H1 (cell line): ENCODE results near the gene HS6ST3. TPM values are rescaled to one million over a fixed set of nuclear protein-coding genes. Genes with fewer than 3 reads are reported as not detected.

Experiments used
- CTCF ChIA-PET: fragments of 300-600 bp; sonication (Branson Sonifier 250); formaldehyde crosslinking; loops from one replicate; lab custom pipeline; 2021; ENCODE audit not compliant: partially characterized antibody; lab: Charles Lee
- POLR2A ChIA-PET: fragments of 300-600 bp; sonication (Branson Sonifier 250); formaldehyde crosslinking; loops from one replicate; lab custom pipeline; 2021; ENCODE audit warnings: inconsistent platforms; ENCODE audit not compliant: partially characterized antibody; lab: Charles Lee
- DNase-seq, 2 experiments: peaks; one replicate each; pipeline versions ENCODE4 v3.0.0 to v3.0.0-alpha.2; 2010 to 2022; ENCODE audit warnings: low spot score in 2 of 2, low read depth in 1 of 2, mixed read lengths in 1 of 2
- FAIRE-seq: peaks from 2 replicates; lab custom pipeline; 2011; peaks lifted over from hg19 to GRCh38; lab: Jason Lieb, UNC
- H2AFZ ChIP-seq: 2 replicates; pipeline ENCODE4 v1.8.1; 2012; ENCODE audit warnings: low read length, inconsistent platforms
- H2AK5ac ChIP-seq: 2 replicates; pipeline ENCODE4 v1.6.1; 2013; ENCODE audit warnings: low read depth, low read length
- H2BK120ac ChIP-seq: replicated peaks from 2 replicates; pipeline ENCODE3; 2013; ENCODE audit warnings: low read depth, low read length, inconsistent platforms
- H2BK12ac ChIP-seq: 2 replicates; pipeline ENCODE4 v1.6.1; 2013; ENCODE audit warnings: low read depth, low read length
- H2BK15ac ChIP-seq: 2 replicates; pipeline ENCODE4 v1.6.1; 2013; ENCODE audit warnings: low read length
- H2BK20ac ChIP-seq: 2 replicates; pipeline ENCODE4 v1.6.1; 2013; ENCODE audit warnings: low read length
- H2BK5ac ChIP-seq: 2 replicates; pipeline ENCODE4 v1.6.1; 2013; ENCODE audit warnings: low read depth, low read length
- H3K14ac ChIP-seq: 2 replicates; pipeline ENCODE4 v1.6.1; 2013; ENCODE audit warnings: inconsistent platforms; ENCODE audit not compliant: insufficient read length
- H3K18ac ChIP-seq: 2 replicates; pipeline ENCODE4 v1.6.1; 2013; ENCODE audit warnings: low read length; ENCODE audit errors: extremely low read depth
- H3K23ac ChIP-seq: 2 replicates; pipeline ENCODE4 v1.6.1; 2013; ENCODE audit warnings: inconsistent platforms; ENCODE audit not compliant: insufficient read length
- H3K23me2 ChIP-seq: 2 replicates; pipeline ENCODE4 v1.6.1; 2013; ENCODE audit warnings: low read depth, low read length
- H3K27ac ChIP-seq: 2 replicates; pipeline ENCODE4 v1.6.1; 2011; ENCODE audit warnings: low read depth, low read length, inconsistent platforms
- H3K27me3 ChIP-seq, 4 experiments: replicated peaks in 1 of 4; 1 replicate in 1 of 4; 2 replicates in 3 of 4; pipeline versions ENCODE4 v1.6.1 to v1.8.1; 2011 to 2013; ENCODE audit warnings: low read length in 3 of 4, mild to moderate bottlenecking in 3 of 4, inconsistent platforms in 2 of 4, mixed read lengths in 2 of 4, moderate library complexity in 1 of 4; ENCODE audit not compliant: control insufficient read depth in 3 of 4, insufficient read depth in 3 of 4; ENCODE audit errors: extremely low read depth in 1 of 4
- H3K36me3 ChIP-seq, 4 experiments: 2 replicates each; pipeline versions ENCODE4 v1.6.1 to v1.8.1; 2011 to 2013; ENCODE audit warnings: mild to moderate bottlenecking in 4 of 4, low read length in 3 of 4, moderate library complexity in 2 of 4, control low read depth in 1 of 4, inconsistent platforms in 1 of 4; ENCODE audit not compliant: insufficient read depth in 4 of 4, control insufficient read depth in 2 of 4
- H3K4ac ChIP-seq: replicated peaks from 2 replicates; pipeline ENCODE3; 2013; ENCODE audit warnings: low read length, low read depth, mixed read lengths, inconsistent platforms; ENCODE audit not compliant: insufficient read length
- H3K4me1 ChIP-seq, 4 experiments: replicated peaks in 1 of 4; 1 replicate in 1 of 4; 2 replicates in 3 of 4; pipeline versions ENCODE4 v1.6.1 to v1.8.1; 2011 to 2013; ENCODE audit warnings: low read length in 3 of 4, inconsistent platforms in 2 of 4, mixed read lengths in 1 of 4; ENCODE audit not compliant: insufficient read depth in 4 of 4, control insufficient read depth in 3 of 4
- H3K4me2 ChIP-seq, 2 experiments: 2 replicates each; pipeline versions ENCODE4 v1.6.1 to v1.8.1; 2011 to 2013; ENCODE audit warnings: low read depth in 2 of 2, low read length in 2 of 2, control low read depth in 1 of 2, inconsistent platforms in 1 of 2, mild to moderate bottlenecking in 1 of 2; ENCODE audit not compliant: insufficient read depth in 1 of 2
- H3K4me3 ChIP-seq, 4 experiments: fragments of 200-600, 300-600 bp in 1 of 4; sonication (generic), shearing (Covaris generic), sonication (Bioruptor Twin) in 1 of 4; 2 replicates each; pipeline versions ENCODE4 v1.5.1 to v1.8.1; 2011 to 2016; ENCODE audit warnings: low read length in 4 of 4, low read depth in 3 of 4, control low read depth in 2 of 4, inconsistent platforms in 2 of 4, mild to moderate bottlenecking in 2 of 4, mixed read lengths in 1 of 4, moderate library complexity in 1 of 4; ENCODE audit not compliant: insufficient read depth in 2 of 4; ENCODE audit errors: extremely low read depth in 1 of 4
- H3K56ac ChIP-seq: replicated peaks from 2 replicates; pipeline ENCODE3; 2013; ENCODE audit warnings: low read depth, mild to moderate bottlenecking, mixed read lengths, low read length, inconsistent platforms; ENCODE audit not compliant: insufficient read length
- H3K79me1 ChIP-seq: 2 replicates; pipeline ENCODE4 v1.6.1; 2013; ENCODE audit warnings: low read depth, low read length, control low read depth
- H3K79me2 ChIP-seq, 2 experiments: 2 replicates each; pipeline versions ENCODE4 v1.6.1 to v1.8.1; 2012 to 2013; ENCODE audit warnings: low read length in 2 of 2, mild to moderate bottlenecking in 2 of 2, inconsistent platforms in 1 of 2; ENCODE audit not compliant: insufficient read depth in 2 of 2, control insufficient read depth in 1 of 2
- H3K9ac ChIP-seq, 4 experiments: replicated peaks in 1 of 4; 1 replicate in 1 of 4; 2 replicates in 3 of 4; pipeline versions ENCODE4 v1.6.1 to v1.8.1; 2011 to 2013; ENCODE audit warnings: low read depth in 3 of 4, low read length in 3 of 4, control low read depth in 2 of 4, mild to moderate bottlenecking in 2 of 4, moderate library complexity in 2 of 4, inconsistent platforms in 1 of 4; ENCODE audit errors: extremely low read depth in 1 of 4
- H3K9me3 ChIP-seq, 2 experiments: 2 replicates each; pipeline versions ENCODE4 v1.6.1 to v1.8.1; 2012 to 2013; ENCODE audit warnings: mild to moderate bottlenecking in 2 of 2, moderate library complexity in 2 of 2, control low read depth in 1 of 2, inconsistent platforms in 1 of 2, low read depth in 1 of 2, low read length in 1 of 2, mixed read lengths in 1 of 2; ENCODE audit not compliant: insufficient read depth in 2 of 2
- H4K20me1 ChIP-seq, 2 experiments: replicated peaks in 1 of 2; 2 replicates each; pipeline versions ENCODE3 to v1.8.1; 2011 to 2013; ENCODE audit warnings: inconsistent platforms in 2 of 2, low read length in 2 of 2, mild to moderate bottlenecking in 1 of 2; ENCODE audit not compliant: insufficient read depth in 2 of 2, control insufficient read depth in 1 of 2
- H4K5ac ChIP-seq: 2 replicates; pipeline ENCODE4 v1.6.1; 2013; ENCODE audit warnings: low read length, low read depth, mixed read lengths, inconsistent platforms; ENCODE audit not compliant: insufficient read length
- H4K8ac ChIP-seq: 2 replicates; pipeline ENCODE4 v1.8.0; 2013; ENCODE audit warnings: mild to moderate bottlenecking, moderate library complexity, low read length, inconsistent platforms; ENCODE audit not compliant: insufficient read depth; ENCODE audit errors: extremely low read depth
- H4K91ac ChIP-seq: replicated peaks from 2 replicates; pipeline ENCODE3; 2013; ENCODE audit warnings: low read length, mixed read lengths, inconsistent platforms; ENCODE audit not compliant: insufficient read length
- whole genome bisulfite sequencing, 2 experiments: shearing (Covaris generic) in 1 of 2; methylation state at CpG; one replicate each; pipeline versions ENCODE4 v1.1.6 to v1.1.7; 2013 to 2015; ENCODE audit warnings: low lambda C conversion rate in 2 of 2, mixed read lengths in 2 of 2, inconsistent platforms in 1 of 2, low coverage in 1 of 2, missing lambda C conversion rate in 1 of 2; ENCODE audit not compliant: insufficient replicate concordance in 2 of 2, insufficient coverage in 1 of 2, insufficient read length in 1 of 2; ENCODE audit errors: extremely low coverage in 1 of 2, missing lambda C conversion rate in 1 of 2; 5-methylcytosine and 5-hydroxymethylcytosine counted together
- polyA plus RNA-seq, 7 experiments: library from polyadenylated mRNA; depleted of rRNA in 3 of 7; stranded (reverse) in 5 of 7; unstranded in 2 of 7; fragments of >200 nt in 5 of 7; fragments of 200-250 nt in 2 of 7; gene quantifications; 1 replicate in 5 of 7; 2 replicates in 1 of 7; 4 replicates in 1 of 7; pipeline versions ENCODE4 v1.2.1 to v1.2.3, GENCODE V29; 2011 to 2013; ENCODE audit warnings: missing spikeins in 2 of 7, mixed read lengths in 2 of 7
- total RNA-seq: library from RNA; stranded (reverse); fragmentation: NEBNext Ultra II Directional; extraction: Animal tissue kit (Norgen Biotek cat#: 25700); gene quantifications from 2 replicates; pipeline ENCODE4 v1.2.1, GENCODE V29; 2021

Gene HS6ST3
- total and polyA plus RNA-seq, 2 of the 8 experiments (the other 6 are each of a cell fraction or from before 2014, with no cell fraction given) = 0.45 to 1.2 TPM

- H3K4me2 ChIP-seq = no peak overlapping the region
- FAIRE-seq (no peak), DNase-seq (no peak)
- H4K20me1 ChIP-seq = no peaks in the 10 kb centered on the region
- ChIA-PET CTCF (interaction anchor here (0.5 kb wide), 1 partner anchor 330 kb away, joined by 3 read pairs; no protein-coding TSS in a partner anchor), POLR2A (no interaction called here)
- H3K56ac ChIP-seq = no peak overlapping the region
- WGBS, 2 experiments = 93% methylated on average over 3 of the region's 3 CpGs; no CpG with 5 or more reads in 1 of the 2 experiments
- H3K27ac ChIP-seq = no peak overlapping the region
- H2BK12ac ChIP-seq = no peak overlapping the region
- H3K4ac ChIP-seq = no peak overlapping the region
- H3K23me2 ChIP-seq = no peaks in the 10 kb centered on the region
- no peak overlapping the region for H2BK15ac ChIP-seq
- no peaks in the 10 kb centered on the region for H3K27me3 ChIP-seq
- no peak overlapping the region for H2AFZ ChIP-seq
- no peak overlapping the region for H3K18ac ChIP-seq
- H3K36me3 ChIP-seq = no peaks in the 10 kb centered on the region
- no peak overlapping the region for H2AK5ac ChIP-seq
- H4K8ac ChIP-seq = no peak overlapping the region
- no peak overlapping the region for H3K9ac ChIP-seq
- H4K91ac ChIP-seq = no peak overlapping the region
- no peak overlapping the region for H2BK5ac ChIP-seq
- H3K79me2 ChIP-seq = no peaks in the 10 kb centered on the region
- H2BK20ac ChIP-seq = no peak overlapping the region
- H3K79me1 ChIP-seq = no peaks in the 10 kb centered on the region
- H3K4me1 ChIP-seq = no peaks in the 10 kb centered on the region
- H3K4me3 ChIP-seq = no peak overlapping the region
- H3K9me3 ChIP-seq = no peaks in the 10 kb centered on the region
- H4K5ac ChIP-seq = no peak overlapping the region
- no peak overlapping the region for H3K23ac ChIP-seq
- H2BK120ac ChIP-seq = no peak overlapping the region
- no peak overlapping the region for H3K14ac ChIP-seq
Observed at GRCh38 chr13:96540670-96541069, 450.8 kb downstream of the HS6ST3 start.
